H4 (cell line): ENCODE measurements around the gene CDK11A. TPM values are rescaled to one million over a fixed set of nuclear protein-coding genes. Genes with fewer than 3 reads are reported as not detected.
"Not testable (repeated sequence)": the region's sequence is repeated elsewhere in the genome, so short reads cannot be mapped to it uniquely, and the experiment has no call there.

Experiments used
- DNase-seq: peaks from one replicate; pipeline ENCODE4 v3.0.0-alpha.2; 2015; ENCODE audit warnings: low spot score
- total RNA-seq: library from RNA; depleted of rRNA; stranded (reverse); fragments of >200 nt; shearing (Covaris generic); gene quantifications from 2 replicates; pipeline ENCODE4 v1.2.3, GENCODE V29; 2014

Gene CDK11A
- total RNA-seq, 1 experiment from 2014 or later: 7.0 TPM

- DNase-seq: no peak
These were observed 40.0 kb downstream of the CDK11A start for GRCh38 chr1:1684031-1684681.

GRCh38 chr1:1683104-1683905 is 40.9 kb downstream of the CDK11A start:
- DNase-seq: no peak

- no peak for DNase-seq
These were observed 43.3 kb downstream of the CDK11A start for GRCh38 chr1:1680912-1681273.

GRCh38 chr1:1680031-1680911 is 43.9 kb downstream of the CDK11A start:
- no peak for DNase-seq

- no peak for DNase-seq
These were observed 45.4 kb downstream of the CDK11A start for GRCh38 chr1:1678581-1679380.

- no peak for DNase-seq
These were observed 46.2 kb downstream of the CDK11A start for GRCh38 chr1:1677718-1678580.

- not testable (repeated sequence) for DNase-seq
These were observed 48.1 kb downstream of the CDK11A start for GRCh38 chr1:1676087-1676486.

- not testable (repeated sequence) for DNase-seq
These were observed 48.9 kb downstream of the CDK11A start for GRCh38 chr1:1675218-1675617.

GRCh38 chr1:1674806-1675205 is 49.4 kb downstream of the CDK11A start:
- not testable (repeated sequence) for DNase-seq

GRCh38 chr1:1672181-1672965 is 51.8 kb downstream of the CDK11A start:
- no peak for DNase-seq

- no peak for DNase-seq
These were observed 52.6 kb downstream of the CDK11A start for GRCh38 chr1:1671365-1672119.

- DNase-seq: no peak
These were observed 53.3 kb downstream of the CDK11A start for GRCh38 chr1:1670866-1671265.

GRCh38 chr1:1669468-1670440 is 54.4 kb downstream of the CDK11A start:
- no peak for DNase-seq

GRCh38 chr1:1666526-1666925 is 57.6 kb downstream of the CDK11A start:
- DNase-seq: no peak

- no peak for DNase-seq
These were observed 58.3 kb downstream of the CDK11A start for GRCh38 chr1:1665815-1666251.

GRCh38 chr1:1664941-1665814 is 59.0 kb downstream of the CDK11A start:
- no peak for DNase-seq

- DNase-seq: not testable (repeated sequence)
These were observed 59.8 kb downstream of the CDK11A start for GRCh38 chr1:1664318-1664717.
